Activated CD4-positive, alpha-beta T cell treated with anti-CD3 and anti-CD28 coated beads for 1 hour (primary cell): ENCODE measurements around the gene PAX1.

Source experiments
- DNase-seq: peaks from one replicate; pipeline ENCODE4 v3.0.0-alpha.2; 2020

PAX1 gene

GRCh38 chr20:21703717-21704407 is 1.6 kb upstream of the PAX1 start:
- DNase-seq, result no peak

- no peak for DNase-seq
Measured at GRCh38 chr20:21704408-21705385, 767 bp upstream of the PAX1 start.

DNA sequence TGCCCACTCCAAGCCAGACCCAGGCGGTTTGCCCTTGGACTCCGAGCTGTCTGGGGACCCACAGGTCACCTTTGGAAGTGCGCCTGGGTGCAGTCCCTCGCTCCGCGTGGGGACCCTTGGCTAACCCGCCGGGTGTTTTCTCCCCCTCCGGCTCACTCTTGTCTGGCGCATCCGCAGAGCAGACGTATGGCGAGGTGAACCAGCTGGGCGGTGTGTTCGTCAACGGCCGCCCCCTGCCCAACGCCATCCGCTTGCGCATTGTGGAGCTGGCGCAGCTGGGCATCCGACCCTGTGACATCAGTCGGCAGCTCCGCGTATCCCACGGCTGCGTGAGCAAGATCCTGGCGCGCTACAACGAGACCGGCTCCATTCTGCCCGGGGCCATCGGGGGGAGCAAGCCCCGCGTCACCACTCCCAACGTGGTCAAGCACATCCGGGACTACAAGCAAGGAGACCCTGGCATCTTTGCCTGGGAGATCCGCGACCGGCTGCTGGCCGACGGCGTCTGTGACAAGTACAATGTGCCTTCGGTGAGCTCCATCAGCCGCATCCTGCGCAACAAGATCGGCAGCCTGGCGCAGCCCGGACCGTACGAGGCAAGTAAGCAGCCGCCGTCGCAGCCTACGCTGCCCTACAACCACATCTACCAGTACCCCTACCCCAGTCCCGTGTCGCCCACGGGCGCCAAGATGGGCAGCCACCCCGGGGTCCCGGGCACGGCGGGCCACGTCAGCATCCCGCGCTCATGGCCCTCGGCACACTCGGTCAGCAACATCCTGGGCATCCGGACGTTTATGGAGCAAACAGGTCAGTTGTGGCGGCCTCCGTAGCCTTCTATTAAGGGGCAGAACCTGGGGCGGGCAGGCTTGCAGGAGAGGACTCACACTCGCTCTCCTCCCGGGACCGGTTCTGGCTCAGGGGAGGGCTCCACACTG is 1.1 kb downstream of the PAX1 start:
- no peak for DNase-seq

DNA sequence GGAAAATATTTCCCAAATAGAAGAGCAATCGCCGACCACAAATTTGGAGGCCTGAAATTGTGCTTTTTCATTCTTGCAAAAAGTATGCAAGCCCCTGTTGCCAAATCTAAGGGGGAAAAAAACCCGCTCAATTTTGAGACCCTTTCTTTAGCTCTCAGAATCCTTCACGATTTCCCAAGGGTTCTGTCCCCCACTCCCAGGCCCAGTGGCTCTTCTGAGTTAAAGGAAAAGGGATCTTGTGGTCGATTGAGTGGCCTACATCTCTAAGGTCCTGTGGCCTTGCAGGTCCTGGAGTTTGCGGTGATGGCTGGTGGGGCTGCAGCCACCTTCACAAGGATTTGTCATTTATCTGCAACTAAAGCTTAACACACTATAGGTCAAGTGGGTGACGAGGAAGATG is 1.8 kb downstream of the PAX1 start:
- DNase-seq, result no peak

DNA sequence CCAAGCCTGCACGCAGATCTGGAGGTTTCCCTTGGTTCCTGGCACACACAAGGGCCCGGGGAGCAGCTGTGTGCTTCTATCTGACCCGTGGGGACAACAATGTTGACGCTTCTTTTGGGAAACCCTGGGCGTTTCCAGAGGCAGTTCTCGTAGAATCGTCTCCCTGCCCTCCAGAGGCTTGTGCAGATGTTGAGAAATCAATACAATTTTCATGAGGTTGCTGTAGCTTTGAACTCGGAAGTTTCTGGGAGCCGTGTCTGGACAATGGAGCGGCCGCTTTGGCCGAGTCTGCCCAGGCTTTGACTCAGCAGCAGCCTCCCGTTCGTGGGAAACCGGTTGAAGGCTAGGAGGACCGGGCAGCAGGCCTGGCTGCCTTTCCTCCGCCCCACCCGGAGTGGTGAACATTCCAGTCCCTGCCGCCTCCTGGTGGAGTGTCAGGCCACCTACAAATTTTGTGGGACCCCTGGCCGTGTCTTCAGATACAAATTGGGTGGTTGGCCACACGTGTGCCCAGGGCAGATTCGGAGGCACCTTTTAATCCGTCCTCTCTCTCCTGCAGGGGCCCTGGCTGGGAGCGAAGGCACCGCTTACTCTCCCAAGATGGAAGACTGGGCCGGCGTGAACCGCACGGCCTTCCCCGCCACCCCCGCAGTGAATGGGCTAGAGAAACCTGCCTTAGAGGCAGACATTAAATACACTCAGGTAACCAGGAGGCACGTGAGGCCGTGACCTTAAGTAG is 2.7 kb downstream of the PAX1 start:
- no peak for DNase-seq

DNA sequence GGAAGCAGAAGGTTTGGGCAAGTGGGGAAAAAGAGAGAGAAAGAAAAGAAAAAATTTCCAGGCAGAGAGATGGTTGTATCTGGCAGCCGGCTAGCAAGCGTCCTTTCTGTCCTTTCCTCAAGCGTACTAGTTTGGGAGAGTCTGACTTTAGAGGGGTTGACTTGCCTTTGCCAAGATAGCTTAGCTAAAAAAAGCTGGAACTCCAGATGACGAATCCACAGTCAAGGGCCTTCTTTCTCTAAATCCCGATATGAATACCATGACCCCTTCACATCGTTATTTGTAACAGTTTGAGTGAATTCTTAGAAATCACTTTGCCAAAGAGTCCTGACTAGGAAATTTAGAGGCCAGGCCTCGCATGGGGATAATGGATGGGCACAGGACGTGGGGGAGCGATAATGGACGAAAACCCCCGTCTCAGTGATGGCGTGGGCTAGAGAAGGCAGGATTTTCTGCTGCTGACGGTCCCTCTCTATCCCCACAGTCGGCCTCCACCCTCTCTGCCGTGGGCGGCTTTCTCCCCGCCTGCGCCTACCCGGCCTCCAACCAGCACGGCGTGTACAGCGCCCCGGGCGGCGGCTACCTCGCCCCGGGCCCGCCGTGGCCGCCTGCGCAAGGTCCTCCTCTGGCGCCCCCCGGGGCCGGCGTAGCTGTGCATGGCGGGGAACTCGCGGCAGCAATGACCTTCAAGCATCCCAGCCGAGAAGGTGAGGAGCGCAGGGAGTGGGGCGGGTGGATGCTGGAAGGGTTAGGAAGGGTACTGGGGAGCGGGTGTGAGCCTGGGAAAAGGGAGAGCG is 3.5 kb downstream of the PAX1 start:
- DNase-seq, result no peak

GRCh38 chr20:21709535-21709904 is 4.1 kb downstream of the PAX1 start:
- no peak for DNase-seq

- no peak for DNase-seq
Measured at GRCh38 chr20:21710341-21710740, 4.9 kb downstream of the PAX1 start.

DNA sequence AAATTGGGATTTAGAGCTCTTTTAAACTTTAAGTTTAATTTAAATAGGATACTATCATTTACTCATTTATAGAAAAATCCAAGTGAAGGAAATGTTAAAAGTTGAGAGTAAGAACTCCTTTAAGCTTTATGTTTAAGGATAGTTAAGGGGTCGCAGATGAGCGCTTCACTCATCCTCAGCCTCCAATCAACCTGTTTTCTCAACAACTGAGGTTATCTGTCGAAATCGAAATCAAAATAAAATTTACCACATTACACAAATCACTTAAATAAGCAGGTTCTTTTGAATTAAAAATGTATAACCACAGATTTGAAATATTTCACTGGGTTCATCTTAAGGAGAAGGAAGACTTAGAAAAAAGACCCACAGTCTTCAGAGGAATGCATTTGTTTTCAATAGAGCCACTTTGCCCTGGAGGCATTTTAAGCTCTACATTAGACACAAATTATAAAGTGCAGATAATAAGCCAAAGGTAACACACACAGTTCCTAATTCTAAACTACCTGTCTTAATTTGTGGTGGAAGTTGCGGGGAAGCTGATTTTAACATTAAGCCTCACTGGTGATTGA is 5.5 kb downstream of the PAX1 start:
- DNase-seq, result no peak

DNA sequence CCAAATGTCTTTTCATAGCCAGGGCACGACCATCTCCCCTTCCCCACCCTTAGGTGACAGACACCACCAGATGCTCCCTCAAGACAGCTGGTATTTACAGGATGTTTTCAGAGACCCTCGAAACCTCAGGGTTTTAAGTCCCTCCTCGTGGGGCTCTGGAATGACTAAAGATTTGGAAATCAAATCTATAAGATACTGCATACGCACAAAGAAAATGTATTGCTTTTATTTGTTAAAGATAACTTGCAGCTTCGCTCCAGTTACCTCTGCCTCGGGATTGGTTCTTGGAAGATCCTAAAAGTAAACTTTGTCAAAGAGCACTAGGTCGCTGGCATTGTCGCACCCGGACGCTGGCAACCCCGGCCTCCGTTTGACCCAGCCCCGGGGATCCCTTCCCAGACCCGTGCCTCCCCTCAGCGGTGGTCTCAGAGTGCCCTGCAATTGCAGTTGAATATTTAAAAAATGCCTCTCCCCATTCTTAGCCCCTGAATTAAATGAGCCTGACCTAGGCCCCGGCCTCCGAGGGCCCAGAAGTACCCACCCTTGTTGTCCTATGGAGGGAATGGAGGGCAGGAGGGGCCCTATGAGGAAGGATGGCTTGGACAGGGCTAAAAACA is 7.1 kb downstream of the PAX1 start:
- DNase-seq, result no peak

GRCh38 chr20:21713470-21713869 is 8.0 kb downstream of the PAX1 start:
- no peak for DNase-seq

DNA sequence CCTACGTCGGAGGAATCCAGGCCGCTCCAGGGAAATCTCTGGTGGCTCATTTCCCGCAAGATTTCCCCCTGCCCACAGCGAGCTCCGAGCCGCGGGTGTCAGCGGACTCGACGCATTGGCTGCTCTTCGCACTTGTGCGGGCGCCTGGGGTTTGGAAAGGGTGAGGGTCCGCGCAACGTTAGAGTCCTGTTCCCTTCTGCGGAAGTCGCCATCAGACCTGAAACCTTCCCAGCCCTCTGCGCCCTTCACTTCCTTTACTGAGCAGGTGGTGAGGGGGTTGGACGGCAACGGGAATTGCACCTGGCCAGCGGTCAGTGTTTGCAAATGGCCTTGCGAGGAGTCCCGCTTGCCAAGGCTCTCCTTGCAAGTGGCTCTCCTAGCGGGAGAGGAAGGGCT is 8.4 kb downstream of the PAX1 start:
- no peak for DNase-seq

DNA sequence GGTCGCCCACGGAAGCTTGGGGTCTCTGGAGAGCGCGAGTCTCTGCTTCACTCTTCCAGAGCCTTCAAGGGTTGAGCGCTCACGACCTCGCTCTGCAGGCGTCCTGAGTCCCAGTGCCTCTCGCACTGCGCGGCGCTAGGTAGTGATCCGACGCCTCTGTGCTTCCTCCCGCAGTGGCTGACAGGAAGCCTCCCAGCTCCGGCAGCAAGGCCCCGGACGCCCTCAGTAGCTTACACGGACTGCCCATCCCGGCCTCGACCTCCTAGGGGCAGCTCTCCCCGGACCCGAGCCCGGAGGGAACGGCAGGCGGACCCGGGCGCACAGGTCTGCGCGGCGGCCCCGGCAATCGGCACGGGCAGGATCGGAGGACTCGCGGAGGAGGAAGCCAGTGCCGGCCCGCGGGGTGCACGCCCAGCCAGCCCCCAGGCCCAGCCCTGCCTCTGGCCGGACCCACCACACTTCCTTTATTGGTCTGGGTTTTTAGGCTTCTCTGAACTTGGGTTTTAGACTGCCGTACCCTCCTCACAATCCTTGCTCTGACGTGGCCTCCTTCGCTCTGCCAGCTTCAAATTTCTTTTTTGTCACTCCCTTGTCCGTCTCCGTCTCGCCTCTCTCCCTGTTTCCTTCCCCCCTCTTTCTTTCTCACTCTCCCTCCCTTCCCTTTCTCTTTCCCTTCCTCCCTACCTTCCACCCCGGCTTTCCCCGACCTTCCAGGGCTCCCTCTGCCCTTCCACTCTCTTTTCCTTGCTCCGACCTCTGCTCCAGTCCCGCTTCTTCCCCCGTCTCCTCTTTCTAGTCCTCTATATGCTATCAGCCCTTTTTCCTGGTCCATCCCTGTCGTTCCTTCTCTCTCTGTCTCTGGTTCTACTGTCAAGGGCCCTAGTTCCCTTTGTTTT is 9.1 kb downstream of the PAX1 start:
- no peak for DNase-seq

DNA sequence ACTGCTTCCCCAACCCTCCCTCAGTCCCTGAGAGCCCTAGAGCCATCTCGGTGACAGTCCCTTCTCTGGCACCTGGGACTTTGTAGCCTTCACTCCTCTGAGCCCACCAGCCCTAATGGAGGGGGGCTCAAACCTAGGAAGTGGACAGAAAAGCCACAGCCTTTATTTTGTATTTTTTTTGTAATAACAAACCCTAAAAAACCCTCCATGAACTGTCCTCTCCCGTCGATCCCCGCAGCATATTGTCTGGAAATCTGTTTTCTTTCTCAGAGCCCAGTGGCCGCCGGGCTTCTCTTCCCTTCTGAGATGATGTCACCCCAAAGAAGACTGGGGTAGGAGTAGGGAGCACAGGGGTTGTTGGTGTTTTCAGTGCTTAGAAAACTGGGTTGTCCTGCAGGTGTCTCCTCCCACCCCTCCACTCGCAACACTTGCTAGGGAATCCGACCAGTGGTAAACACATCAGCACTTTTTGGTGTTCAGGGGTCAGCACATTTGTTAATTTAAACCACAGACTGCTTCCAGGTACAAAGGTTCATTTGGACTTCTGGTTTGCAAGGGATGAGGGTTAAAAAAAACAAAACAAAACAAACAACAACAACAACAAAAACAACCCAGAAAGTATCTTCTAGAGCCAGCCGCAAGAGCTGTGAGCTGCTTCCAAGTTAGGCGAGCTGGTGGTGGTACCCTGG is 9.9 kb downstream of the PAX1 start:
- no peak for DNase-seq

DNA sequence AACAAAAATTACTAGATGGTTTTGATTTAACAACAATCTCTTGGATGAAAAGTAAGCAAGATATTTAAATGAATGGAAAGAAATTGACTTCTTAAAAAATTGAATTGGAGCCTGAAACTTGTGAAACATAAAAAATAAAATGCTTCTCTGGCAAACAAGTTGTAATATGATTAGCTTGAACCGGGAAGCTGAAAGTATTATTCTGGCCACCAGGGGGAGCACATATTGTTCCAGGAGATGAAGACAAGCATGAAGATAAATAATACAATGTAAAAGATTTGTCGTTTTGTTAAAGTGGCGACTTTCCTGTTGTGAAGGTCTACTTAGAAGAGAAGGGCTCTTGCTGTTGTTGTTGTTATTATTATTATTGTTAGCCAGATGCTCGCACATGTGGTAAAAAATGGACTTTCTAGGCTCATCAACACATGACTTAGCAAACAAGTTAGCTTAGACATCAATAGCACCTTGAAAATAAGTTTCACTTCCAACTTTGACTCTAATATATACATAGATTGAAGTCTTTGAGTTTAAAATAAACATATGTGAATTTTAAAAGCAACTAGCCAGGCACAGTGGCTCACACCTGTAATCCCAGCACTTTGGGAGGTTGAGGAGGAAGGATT is 14.2 kb downstream of the PAX1 start:
- DNase-seq, result no peak

DNA sequence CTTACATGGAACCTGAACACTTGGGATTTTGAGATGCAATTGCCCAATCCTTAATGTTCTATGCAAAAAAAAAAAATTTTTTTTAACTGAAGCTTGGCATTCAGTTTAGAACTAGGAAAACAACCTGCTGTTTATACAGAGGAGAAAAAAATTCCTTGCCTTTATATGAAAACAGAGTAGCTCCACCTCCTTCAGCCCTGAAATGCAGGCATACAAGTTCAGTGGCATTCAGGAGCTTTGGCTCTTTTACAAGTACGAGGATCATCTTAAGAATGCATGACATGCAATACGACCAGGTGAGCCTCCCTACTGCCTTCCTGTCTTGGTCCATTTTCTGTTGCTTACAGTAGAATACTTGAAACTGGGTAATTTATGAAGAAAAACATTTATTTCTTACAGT is 20.4 kb downstream of the PAX1 start:
- DNase-seq, result no peak

- DNase-seq, result no peak
Measured at GRCh38 chr20:21729316-21729715, 23.9 kb downstream of the PAX1 start.

DNA sequence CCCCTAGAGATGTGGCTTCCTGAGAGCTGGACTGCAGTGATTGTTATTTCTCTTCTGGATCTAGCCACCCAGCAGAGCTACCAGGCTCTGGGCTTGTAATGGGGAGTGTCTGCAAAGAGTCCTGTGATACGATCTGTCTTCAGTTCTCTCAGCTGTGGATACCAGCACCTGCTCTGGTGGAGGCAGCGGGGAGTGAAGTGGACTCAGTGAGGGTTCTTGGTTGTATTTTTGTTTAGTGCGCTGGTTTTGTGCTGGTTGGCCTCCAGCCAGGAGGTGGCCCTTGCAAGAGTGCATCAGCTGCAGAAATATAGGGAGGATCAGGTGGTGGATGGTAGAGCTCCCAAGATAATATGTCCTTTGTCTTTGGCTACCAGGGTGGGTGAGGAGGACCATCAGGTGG is 33.7 kb downstream of the PAX1 start:
- no peak for DNase-seq

DNA sequence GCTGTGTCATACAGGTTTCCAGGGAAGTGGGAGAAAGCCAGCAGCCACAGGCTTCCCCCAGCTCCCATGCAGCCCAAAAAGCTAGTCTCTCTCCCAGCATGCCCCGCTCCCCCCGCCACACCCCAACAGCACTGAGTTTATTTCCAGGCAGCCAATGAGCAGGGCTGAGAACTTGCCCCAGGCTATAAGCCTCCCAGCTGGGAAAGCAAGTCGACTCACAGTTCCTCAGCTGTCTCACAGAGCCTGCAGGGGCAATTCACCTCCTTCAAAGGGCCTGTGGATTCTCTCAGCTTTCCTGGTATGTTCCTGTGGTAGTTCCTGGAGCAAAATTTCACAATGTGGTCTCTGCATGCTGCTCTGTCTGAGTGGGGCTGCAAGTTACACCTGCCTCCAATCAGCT is 34.2 kb downstream of the PAX1 start:
- no peak for DNase-seq
